Smooth muscle cell (in vitro differentiated cells): ENCODE measurements around the gene CR1L. TPM values are rescaled to one million over a fixed set of nuclear protein-coding genes. Genes with fewer than 3 reads are reported as not detected.

Source experiments
- DNase-seq: peaks from one replicate; lab custom pipeline; 2025; ENCODE audit not compliant: unreplicated experiment; lab: John Stamatoyannopoulos, UW
- H2AFZ ChIP-seq: fragments of 200-600 bp; sonication (generic); 2 replicates; pipeline ENCODE4 v1.6.0; 2016; ENCODE audit warnings: antibody characterized with exemption, low read depth, mild to moderate bottlenecking
- H3F3A ChIP-seq: fragments of 200-600 bp; sonication (generic); 2 replicates; pipeline ENCODE4 v1.6.0; 2017; ENCODE audit warnings: antibody characterized with exemption, low read depth
- H3K27ac ChIP-seq: fragments of 200-600 bp; sonication (generic); 2 replicates; pipeline ENCODE4 v1.5.1; 2016; ENCODE audit warnings: low read depth, mild to moderate bottlenecking
- H3K27me3 ChIP-seq: fragments of 200-600 bp; sonication (generic); 2 replicates; pipeline ENCODE4 v1.6.1; 2016; ENCODE audit warnings: low read depth, mild to moderate bottlenecking
- H3K36me3 ChIP-seq: fragments of 200-600 bp; sonication (generic); 2 replicates; pipeline ENCODE4 v1.5.1; 2016; ENCODE audit warnings: low read depth
- H3K4me1 ChIP-seq: fragments of 200-600 bp; sonication (generic); 2 replicates; pipeline ENCODE4 v1.5.1; 2016; ENCODE audit warnings: low read depth
- H3K4me2 ChIP-seq: fragments of 200-600 bp; sonication (generic); 2 replicates; pipeline ENCODE4 v1.6.0; 2016; ENCODE audit warnings: mild to moderate bottlenecking
- H3K4me3 ChIP-seq: fragments of 200-600 bp; sonication (generic); 2 replicates; pipeline ENCODE4 v1.5.1; 2016; ENCODE audit warnings: mild to moderate bottlenecking
- H3K79me2 ChIP-seq: fragments of 200-600 bp; sonication (generic); 2 replicates; pipeline ENCODE4 v1.6.0; 2016; ENCODE audit warnings: low read depth, mild to moderate bottlenecking
- H3K9ac ChIP-seq: fragments of 200-600 bp; sonication (generic); 2 replicates; pipeline ENCODE4 v1.6.0; 2016; ENCODE audit warnings: low read depth
- H3K9me3 ChIP-seq: fragments of 200-600 bp; sonication (generic); replicated peaks from 2 replicates; pipeline ENCODE4 v1.5.1; 2016; ENCODE audit warnings: low read depth
- H4K20me1 ChIP-seq: fragments of 200-600 bp; sonication (generic); 2 replicates; pipeline ENCODE4 v1.6.0; 2016; ENCODE audit warnings: low read depth
- CTCF ChIP-seq: fragments of 200-600 bp; sonication (generic); IDR thresholded peaks from 2 replicates; pipeline ENCODE4 v1.5.1; 2017; ENCODE audit warnings: borderline replicate concordance, mild to moderate bottlenecking, antibody characterized with exemption; ENCODE audit not compliant: insufficient read depth, poor library complexity, severe bottlenecking
- WGBS: methylation state at CpG from one replicate; pipeline ENCODE4 v1.1.7; 2016; ENCODE audit warnings: low lambda C conversion rate; 5-methylcytosine and 5-hydroxymethylcytosine counted together
- polyA plus RNA-seq: library from polyadenylated mRNA; unstranded; fragments of >200 nt; fragmentation: Nextera tagmentation; extraction: Ambion mirVana; gene quantifications from 2 replicates; pipeline ENCODE4 v1.2.1, GENCODE V29; 2016
- total RNA-seq: library from RNA; depleted of rRNA; stranded (reverse); fragments of >200 nt; gene quantifications from 2 replicates; pipeline ENCODE4 v1.2.3, GENCODE V29; 2014

CR1L gene
- total and polyA plus RNA-seq, 2 experiments from 2014 or later, result 0.95 TPM; not detected in 1

GRCh38 chr1:207646944-207647579 lies 2.1 kb downstream of the CR1L start:
- no peaks in the 10 kb centered on the region for H3K79me2 ChIP-seq
- H3K27ac ChIP-seq, result no peak overlapping the region
- no peak overlapping the region for H3K9ac ChIP-seq
- no peak overlapping the region for H3K4me3 ChIP-seq
- H3K9me3 ChIP-seq, result no peaks in the 10 kb centered on the region
- WGBS, result 73% methylated on average over 4 of the region's 4 CpGs
- H3K4me1 ChIP-seq, result no peaks in the 10 kb centered on the region
- no peak for TF ChIP-seq CTCF
- no peak overlapping the region for H3K4me2 ChIP-seq
- no peak overlapping the region for H2AFZ ChIP-seq
- H4K20me1 ChIP-seq, result no peaks in the 10 kb centered on the region
- H3F3A ChIP-seq, result no peaks in the 10 kb centered on the region
- H3K36me3 ChIP-seq, result no peaks in the 10 kb centered on the region
- peaks cover 3% of the 10 kb centered on the region for H3K27me3 ChIP-seq
- DNase-seq, result no peak

GRCh38 chr1:207647671-207648333 lies 2.9 kb downstream of the CR1L start:
- TF ChIP-seq CTCF, result no peak
- no peak overlapping the region for H3K4me2 ChIP-seq
- H3K79me2 ChIP-seq, result no peaks in the 10 kb centered on the region
- H3K36me3 ChIP-seq, result no peaks in the 10 kb centered on the region
- H3K9ac ChIP-seq, result no peak overlapping the region
- 77% methylated on average over 4 of the region's 4 CpGs for WGBS
- no peaks in the 10 kb centered on the region for H3K4me1 ChIP-seq
- H3K27ac ChIP-seq, result no peak overlapping the region
- H2AFZ ChIP-seq, result no peak overlapping the region
- H3K9me3 ChIP-seq, result no peaks in the 10 kb centered on the region
- H3K27me3 ChIP-seq, result peaks cover 3% of the 10 kb centered on the region
- no peak for DNase-seq
- no peaks in the 10 kb centered on the region for H4K20me1 ChIP-seq
- no peak overlapping the region for H3K4me3 ChIP-seq
- no peaks in the 10 kb centered on the region for H3F3A ChIP-seq

GRCh38 chr1:207648334-207649209 lies 3.6 kb downstream of the CR1L start:
- no peak overlapping the region for H3K4me2 ChIP-seq
- TF ChIP-seq CTCF, result no peak

More at GRCh38 chr1:207648334-207649209, 3.6 kb downstream of the CR1L start:
- no peak for DNase-seq
- Histone ChIP-seq H4K20me1 (no peaks in the 10 kb centered on the region), H3K79me2 (no peaks in the 10 kb centered on the region), H3K27me3 (peaks cover 3% of the 10 kb centered on the region), H3K4me3 (no peak overlapping the region), H3K27ac (no peak overlapping the region), H3K9me3 (no peaks in the 10 kb centered on the region), H3K9ac (no peak overlapping the region), H3K4me1 (peaks cover 1% of the 10 kb centered on the region), H3F3A (no peaks in the 10 kb centered on the region), H3K36me3 (no peaks in the 10 kb centered on the region), H2AFZ (no peak overlapping the region)
- 90% methylated on average over 5 of the region's 5 CpGs for WGBS
